Ovary (tissue), 9 donors: ENCODE data around the gene PTHLH. TPM values are rescaled to one million over a fixed set of nuclear protein-coding genes. Genes with fewer than 3 reads are reported as not detected.

ENCODE experiments used
- DNase-seq, 5 donors: peaks; one replicate each; pipeline ENCODE4 v3.0.0-alpha.2; 2019 to 2020
- H3K27ac ChIP-seq, 2 donors: fragments of 200-600 bp; one replicate each; pipeline versions ENCODE4 v1.5.1 to v1.8.0; 2019 to 2022
- H3K27me3 ChIP-seq: fragments of 200-600 bp; one replicate; pipeline ENCODE4 v1.8.0; 2022
- H3K36me3 ChIP-seq: fragments of 200-600 bp; sonication (generic); one replicate; pipeline ENCODE4 v1.5.1; 2019
- H3K4me1 ChIP-seq: one replicate; pipeline ENCODE4 v1.8.1; 2013; ENCODE audit warnings: mild to moderate bottlenecking, moderate library complexity; ENCODE audit not compliant: insufficient read depth
- H3K4me3 ChIP-seq: fragments of 200-600 bp; sonication (generic); one replicate; pipeline ENCODE4 v1.5.1; 2017
- H3K9me3 ChIP-seq, 2 donors: fragments of 200-600 bp in 1 of 2; sonication (generic) in 1 of 2; one replicate each; pipeline versions ENCODE4 v1.5.1 to v1.8.1; 2013 to 2019; ENCODE audit warnings: mild to moderate bottlenecking in 1 of 2, moderate library complexity in 1 of 2
- CTCF ChIP-seq, 3 donors: fragments of 450-650 bp in 2 of 3; fragments of 200-600 bp in 1 of 3; IDR thresholded peaks; one replicate each; pipeline versions ENCODE4 v1.5.1 to v1.8.0; 2016 to 2022; ENCODE audit warnings: antibody characterized with exemption in 3 of 3, mild to moderate bottlenecking in 1 of 3
- EP300 ChIP-seq: sonication (generic); formaldehyde crosslinking; IDR thresholded peaks from one replicate; pipeline ENCODE4 v1.6.1; 2017; ENCODE audit warnings: antibody characterized with exemption
- POLR2A ChIP-seq: fragments of 450-650 bp; IDR thresholded peaks from one replicate; pipeline ENCODE4 v1.6.1; 2017; ENCODE audit warnings: antibody characterized with exemption, mild to moderate bottlenecking, moderate library complexity
- WGBS, 3 donors: extraction: QIAGEN DNeasy Blood & Tissue Kit in 1 of 3; methylation state at CpG; one replicate each; pipeline versions ENCODE4 v1.1.5 to v1.1.7; 2013 to 2017; 5-methylcytosine and 5-hydroxymethylcytosine counted together
- intact Hi-C, 4 donors: fragments of 100-400 bp; cut with DNase I; formaldehyde crosslinking; loops; one replicate each; pipeline versions ENCODE4 v1.11.0 to v1.15.1; 2022 to 2023
- polyA plus RNA-seq, 2 donors: library from polyadenylated mRNA; stranded (reverse); fragments of 200-250 nt in 1 of 2; fragments of 350-450 nt in 1 of 2; fragmentation: Illumina TruSeq in 1 of 2; extraction: RNeasy Lipid Tissue Mini Kit (QIAGEN cat#74804) in 1 of 2; gene quantifications; one replicate each; pipeline ENCODE4 v1.2.3, GENCODE V29; 2013 to 2014
- total RNA-seq, 7 donors: library from RNA; depleted of rRNA in 2 of 7; stranded (reverse); fragments of >200 nt in 2 of 7; fragmentation: NEBNext Ultra II Directional in 3 of 7; extraction: Animal tissue kit (Norgen Biotek cat#: 25700) in 3 of 7; gene quantifications; one replicate each; pipeline versions ENCODE4 v1.1.0 to v1.2.4, GENCODE V29; 2016 to 2023
- donor health status: DM: no; HTN: no; CAD: no; lungs with moderate emphysema.
- donor health status: DM: no; HTN: no; CAD: no.
- donor health status: Bipolar disorder and iron deficiency.
- donor health status: DM: yes; HTN: yes; CAD: no.
- donor health status: DM: no; HTN: no; CAD: no.
- donor health status: DM: yes; HTN: yes; CAD: no.

Gene PTHLH
- total and polyA plus RNA-seq, 9 donors = 0.50 to 4.3 (median 0.77) TPM

DNA sequence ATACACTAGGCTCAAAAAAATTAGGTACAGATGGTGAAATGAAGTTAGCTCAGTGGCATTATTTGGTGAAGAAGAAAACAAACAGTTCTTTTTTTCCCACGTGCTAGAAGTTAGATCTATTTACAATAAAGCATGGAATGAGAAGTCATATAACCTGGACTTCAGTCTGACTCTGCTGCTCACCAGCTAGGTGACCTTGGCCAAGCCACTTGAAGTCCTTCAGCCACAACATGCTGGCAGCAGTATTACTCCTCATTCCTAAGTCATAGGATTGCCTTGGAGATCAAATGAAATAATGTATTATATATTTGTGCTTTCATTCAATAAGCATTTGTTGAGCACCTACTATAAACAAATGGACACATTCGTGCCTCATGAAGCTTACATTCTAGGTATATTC is 45.2 kb downstream of the PTHLH start:
- intact Hi-C loops = no loop called here
- H3K4me1 ChIP-seq = no peaks in the 10 kb centered on the region

GRCh38 chr12:27924350-27925135 is 48.0 kb downstream of the PTHLH start:
- WGBS, 3 donors = 69 to 72% (median 72%) methylated on average over 2 of the region's 2 CpGs
- Histone ChIP-seq H3K9me3 (no peaks in the 10 kb centered on the region), H3K4me3 (no peak overlapping the region), H3K27ac (no peak overlapping the region), H3K27me3 (no peaks in the 10 kb centered on the region), H3K4me1 (no peaks in the 10 kb centered on the region), H3K36me3 (no peaks in the 10 kb centered on the region)
- TF ChIP-seq POLR2A = no peak
- no peak for TF ChIP-seq EP300
- TF ChIP-seq CTCF (IDR thresholded peaks at IDR 0.05) = no peak
- intact Hi-C loops = no loop called here
- DNase-seq = no peak

More for the DNA sequence above, 45.2 kb downstream of the PTHLH start:
- H3K4me3 ChIP-seq = no peak overlapping the region
- no peaks in the 10 kb centered on the region for H3K27me3 ChIP-seq
- no peak for DNase-seq
- H3K36me3 ChIP-seq = no peaks in the 10 kb centered on the region
- no peak for TF ChIP-seq POLR2A
- TF ChIP-seq CTCF (IDR thresholded peaks at IDR 0.05) = no peak
- TF ChIP-seq EP300 = no peak
- WGBS, 3 donors = 80 to 87% (median 82%) methylated on average over 2 of the region's 2 CpGs
- H3K27ac ChIP-seq = no peak overlapping the region
- H3K9me3 ChIP-seq = no peaks in the 10 kb centered on the region

DNA sequence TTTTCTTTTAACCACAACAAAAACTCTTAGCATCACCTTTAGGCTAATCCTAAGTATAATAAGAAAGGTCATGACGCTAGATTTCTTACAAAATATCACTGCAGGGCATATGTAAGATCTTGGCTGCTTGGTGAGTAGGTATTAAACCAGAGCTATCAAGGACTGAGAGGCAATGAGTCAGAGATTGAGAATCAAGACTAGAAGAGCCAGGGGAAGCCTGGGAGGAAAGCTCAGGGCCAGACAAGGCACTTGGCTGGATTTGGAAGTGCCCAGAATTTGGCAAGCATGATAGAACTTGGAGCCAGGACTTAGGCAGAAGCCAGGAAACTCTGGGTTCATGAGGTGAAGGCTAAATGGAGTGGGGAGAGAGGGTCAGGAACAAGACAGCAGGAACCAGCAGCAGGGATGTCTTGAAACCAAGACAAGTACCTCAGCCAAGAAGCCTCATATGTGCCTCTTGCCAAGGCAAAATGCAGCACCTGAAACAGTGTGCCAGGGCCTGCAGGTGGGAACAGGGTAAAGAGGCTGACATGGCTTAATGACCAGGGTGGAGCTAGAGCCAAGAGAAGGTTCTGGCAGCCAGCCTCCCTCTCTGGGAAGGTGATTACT is 49.9 kb downstream of the PTHLH start:
- Histone ChIP-seq H3K9me3 (no peaks in the 10 kb centered on the region), H3K4me3 (no peak overlapping the region), H3K4me1 (no peaks in the 10 kb centered on the region), H3K27me3 (no peaks in the 10 kb centered on the region), H3K27ac (no peak overlapping the region), H3K36me3 (no peaks in the 10 kb centered on the region)
- peak in 3 of 5 donors; percentile 10 to 36 (median 18) for DNase-seq
- intact Hi-C loops = no loop called here
- WGBS, 3 donors = 69 to 80% (median 72%) methylated on average over 1 of the region's 1 CpG
- no peak for TF ChIP-seq POLR2A
- no peak for TF ChIP-seq CTCF (IDR thresholded peaks at IDR 0.05)
- no peak for TF ChIP-seq EP300

GRCh38 chr12:27919671-27920235 is 52.8 kb downstream of the PTHLH start:
- no peak overlapping the region for H3K4me3 ChIP-seq
- no peaks in the 10 kb centered on the region for H3K9me3 ChIP-seq
- no peak overlapping the region for H3K27ac ChIP-seq
- no peak for DNase-seq
- TF ChIP-seq POLR2A = no peak
- no peak for TF ChIP-seq EP300
- no peak for TF ChIP-seq CTCF (IDR thresholded peaks at IDR 0.05)
- WGBS, 3 donors = 39 to 53% (median 48%) methylated on average over 7 of the region's 7 CpGs
- no peaks in the 10 kb centered on the region for H3K36me3 ChIP-seq
- no peaks in the 10 kb centered on the region for H3K27me3 ChIP-seq
- no peaks in the 10 kb centered on the region for H3K4me1 ChIP-seq
- intact Hi-C loops = no loop called here
